Eye (tissue), 1 donor: Measurements from ENCODE around the gene MEX3D.
A peak's percentile ranks its signal among the peaks of the same experiment; 100 is the strongest.
"Not testable (repeated sequence)": the region's sequence is repeated elsewhere in the genome, so short reads cannot be mapped to it uniquely, and the experiment has no call there.

Source experiments
- DNase-seq: peaks from one replicate; pipeline ENCODE4 v3.0.0-alpha.2; 2015

Gene MEX3D

GRCh38 chr19:1533510-1534150, 34.5 kb downstream of the MEX3D start:
- DNase-seq, result no peak

GRCh38 chr19:1532003-1532402, 36.1 kb downstream of the MEX3D start:
- no peak for DNase-seq

DNA sequence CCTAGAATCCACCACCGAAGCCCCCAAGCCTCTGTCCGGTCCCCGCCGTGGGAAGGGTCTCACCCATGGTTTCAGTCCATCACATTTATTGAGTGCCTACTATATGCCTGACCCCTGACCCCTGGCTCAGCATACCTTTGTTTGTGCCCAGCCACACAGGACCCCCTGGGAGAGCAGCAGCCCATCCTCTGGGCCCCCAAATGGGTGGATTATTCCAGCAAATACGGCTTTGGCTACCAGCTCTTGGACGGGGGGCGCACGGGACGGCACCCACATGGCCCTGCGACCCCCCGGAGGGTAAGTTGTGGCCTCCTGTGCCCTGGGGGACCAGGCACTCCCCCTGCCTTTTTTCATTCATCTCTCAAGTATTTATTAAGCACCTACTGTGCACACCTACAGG, 36.5 kb downstream of the MEX3D start:
- no peak for DNase-seq

GRCh38 chr19:1530856-1531255, 37.3 kb downstream of the MEX3D start:
- DNase-seq, result not testable (repeated sequence)

GRCh38 chr19:1529430-1529816, 38.7 kb downstream of the MEX3D start:
- DNase-seq, result no peak

DNA sequence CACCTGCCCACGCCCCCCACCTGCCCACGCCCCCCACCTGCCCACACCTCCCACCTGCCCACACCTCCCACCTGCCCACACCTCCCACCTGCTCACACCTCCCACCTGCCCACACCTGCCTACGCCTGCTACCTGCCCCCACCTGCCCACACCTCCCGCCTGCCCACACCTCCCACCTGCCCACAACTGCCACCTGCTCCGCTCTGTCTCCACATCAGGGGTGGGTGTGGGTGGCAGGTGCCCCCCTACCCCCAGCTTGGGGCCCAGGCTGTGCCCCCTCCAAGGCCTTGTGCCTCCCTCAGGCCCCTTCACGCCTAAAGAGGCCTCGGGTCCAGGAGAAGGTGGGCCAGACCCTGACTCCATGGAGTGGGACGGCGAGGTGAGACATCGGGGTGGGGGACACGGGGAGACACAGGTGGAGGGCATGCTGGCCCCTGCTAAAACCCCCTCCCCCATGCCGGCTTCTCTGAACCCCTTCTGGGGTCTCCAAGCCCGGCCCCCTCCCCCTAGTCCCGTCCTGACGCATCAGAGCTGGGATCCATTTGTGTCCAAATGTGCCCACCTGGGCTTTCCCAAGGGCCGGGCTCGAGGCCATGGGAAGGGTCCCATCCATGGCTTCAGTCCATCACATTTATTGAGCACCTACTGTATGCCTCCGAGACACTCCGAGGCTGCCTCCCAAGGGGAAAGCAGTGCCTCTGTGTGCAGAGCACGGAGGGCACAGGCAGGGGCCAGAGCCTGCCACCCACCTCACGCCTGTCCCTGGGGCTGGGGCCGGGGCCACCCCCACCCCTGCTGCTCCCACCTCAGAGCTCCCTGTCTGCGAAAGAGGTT, 39.3 kb downstream of the MEX3D start:
- DNase-seq, result no peak

DNA sequence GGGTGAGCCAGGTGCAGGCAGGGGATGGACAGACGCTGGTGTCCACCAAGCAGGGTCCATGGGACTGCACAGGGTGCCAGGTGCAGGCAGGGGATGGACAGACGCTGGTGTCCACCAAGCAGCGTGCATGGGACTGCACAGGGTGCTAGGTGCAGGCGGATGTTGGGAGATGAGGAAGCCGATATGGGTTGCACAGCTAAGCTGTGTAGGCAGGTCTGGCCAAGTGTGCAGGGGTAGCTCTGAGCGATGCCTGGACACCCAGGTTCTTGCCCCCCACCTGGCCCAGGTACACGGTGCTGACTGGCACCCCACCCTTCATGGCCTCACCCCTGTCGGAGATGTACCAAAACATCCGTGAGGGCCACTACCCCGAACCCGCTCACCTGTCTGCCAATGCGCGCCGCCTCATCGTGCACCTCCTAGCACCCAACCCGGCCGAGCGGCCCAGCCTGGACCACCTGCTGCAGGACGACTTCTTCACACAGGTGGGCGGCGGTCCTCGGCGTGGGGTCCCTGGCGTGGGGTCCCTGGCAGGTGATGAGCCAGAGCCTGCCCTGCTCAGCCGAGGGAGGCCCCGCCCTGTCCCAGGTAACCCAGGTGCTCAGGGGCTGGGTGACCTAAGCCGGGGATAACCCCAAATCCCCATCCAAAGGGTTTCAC, 40.3 kb downstream of the MEX3D start:
- no peak for DNase-seq

GRCh38 chr19:1526979-1527649, 41.0 kb downstream of the MEX3D start:
- no peak for DNase-seq

DNA sequence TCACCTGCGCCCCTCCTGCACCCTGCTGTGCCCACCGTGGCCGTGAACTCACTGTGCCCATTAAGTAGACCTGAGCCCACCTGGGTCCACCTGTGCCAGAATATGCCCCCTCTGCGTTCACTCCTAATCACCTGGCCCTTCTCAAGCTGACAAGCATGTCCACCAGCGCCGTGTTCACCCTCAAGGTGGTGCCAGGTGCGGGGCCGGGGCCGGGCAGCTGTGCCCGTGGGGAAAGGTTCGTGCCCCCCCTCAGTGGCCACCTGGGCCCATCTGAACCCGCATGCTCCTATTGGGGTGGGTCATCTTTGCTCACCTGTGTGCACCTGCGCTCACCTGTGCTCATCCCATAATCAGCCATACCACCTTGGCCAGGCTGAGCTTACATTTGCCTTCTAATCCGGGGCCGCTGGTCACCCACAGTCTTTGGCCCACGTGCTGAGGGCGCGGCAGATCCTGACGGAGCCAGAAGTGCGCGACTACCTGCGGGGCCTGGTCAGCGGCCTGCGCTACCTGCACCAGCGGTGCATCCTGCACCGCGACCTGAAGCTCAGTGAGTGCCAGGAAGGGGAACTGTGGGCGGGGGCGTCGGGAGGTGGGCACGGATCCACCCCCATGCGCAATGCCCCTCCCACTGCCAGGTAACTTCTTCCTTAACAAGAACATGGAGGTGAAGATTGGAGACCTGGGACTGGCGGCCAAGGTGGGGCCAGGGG, 41.9 kb downstream of the MEX3D start:
- no peak for DNase-seq

DNA sequence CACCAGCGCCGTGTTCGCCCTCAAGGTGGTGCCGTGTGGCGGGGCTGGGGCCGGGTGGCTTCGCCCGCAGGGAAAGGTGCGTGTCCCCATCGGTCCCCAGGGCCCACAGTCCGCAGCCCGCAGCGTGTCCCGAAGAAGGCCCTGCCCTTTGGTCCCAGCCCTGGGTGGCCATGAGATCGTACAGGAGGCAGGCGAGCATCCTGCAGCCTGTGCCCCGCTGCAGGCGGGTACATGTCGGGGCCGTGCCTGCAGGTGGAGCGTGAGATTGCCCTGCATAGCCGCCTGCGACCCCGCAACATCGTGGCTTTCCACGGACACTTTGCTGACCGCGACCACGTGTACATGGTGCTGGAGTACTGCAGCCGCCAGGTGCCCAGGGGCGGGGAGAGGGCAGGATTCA, 42.8 kb downstream of the MEX3D start:
- no peak for DNase-seq

DNA sequence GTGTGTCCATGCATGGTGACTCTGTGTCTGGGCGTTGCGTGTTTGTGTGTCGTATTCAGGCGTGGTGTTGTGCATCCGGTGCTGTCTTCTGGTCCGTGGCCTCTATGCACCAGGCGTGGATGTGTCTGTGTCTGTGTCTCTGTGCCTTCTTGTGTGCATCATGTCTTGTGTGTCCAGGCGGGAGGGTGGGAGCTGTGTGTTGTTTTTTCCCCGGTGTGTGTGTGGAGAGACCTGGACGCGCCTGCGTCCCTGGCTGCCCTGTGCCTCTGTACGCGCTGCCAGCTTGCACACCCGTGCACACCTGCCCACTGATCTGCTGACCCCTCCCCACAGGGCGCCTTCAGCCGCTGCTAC, 43.2 kb downstream of the MEX3D start:
- no peak for DNase-seq

- DNase-seq, result peak; percentile 33
These were observed 43.7 kb downstream of the MEX3D start for GRCh38 chr19:1524287-1524971.

GRCh38 chr19:1523412-1524286, 44.5 kb downstream of the MEX3D start, which contains the start of gene PLK5:
Gene PLK5 (plus strand): TSS chr19:1524077. CDS start chr19:1526997, 2,920 bp downstream.
- no peak for DNase-seq

DNA sequence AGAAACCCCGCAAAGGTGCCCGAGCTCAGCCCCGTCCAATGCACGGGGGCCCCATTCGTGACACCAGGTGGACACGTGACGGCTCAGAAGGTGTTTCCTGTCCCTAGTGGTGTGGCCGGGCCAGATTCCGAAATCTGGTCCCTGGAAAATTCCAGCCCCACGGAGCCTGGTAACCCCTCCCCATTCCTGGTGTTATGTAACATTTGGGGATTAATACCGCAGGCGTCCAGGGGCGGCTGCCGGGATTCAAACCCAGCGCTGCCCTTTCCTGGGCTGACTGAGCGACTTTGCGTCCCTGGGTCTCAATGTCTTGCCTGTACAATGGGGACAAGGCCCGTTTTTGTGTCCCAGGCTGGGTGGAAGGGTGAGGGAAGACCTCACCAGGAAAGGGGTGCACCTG, 45.3 kb downstream of the MEX3D start:
- DNase-seq, result no peak

DNA sequence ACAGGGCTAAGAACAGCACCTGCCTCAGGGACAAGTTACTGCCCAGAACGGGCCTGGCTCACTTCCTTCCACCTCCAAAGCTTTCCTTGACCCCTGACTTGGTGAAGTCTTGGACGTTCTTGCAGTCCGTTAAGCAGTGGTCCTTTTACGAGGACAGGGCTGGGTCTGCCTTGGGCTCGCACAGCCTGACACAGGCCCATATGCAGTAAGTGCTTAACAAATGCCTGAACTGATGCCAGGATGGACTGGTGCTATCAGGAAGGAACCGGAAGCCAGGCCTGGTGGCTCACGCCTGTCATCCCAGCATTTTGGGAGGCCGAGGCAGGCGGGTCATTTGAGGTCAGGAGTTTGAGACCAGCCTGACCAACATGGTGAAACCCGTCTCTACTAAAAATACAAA, 46.1 kb downstream of the MEX3D start:
- no peak for DNase-seq

- peak; percentile 35 for DNase-seq
These were observed 46.5 kb downstream of the MEX3D start for GRCh38 chr19:1521636-1522035.

DNA sequence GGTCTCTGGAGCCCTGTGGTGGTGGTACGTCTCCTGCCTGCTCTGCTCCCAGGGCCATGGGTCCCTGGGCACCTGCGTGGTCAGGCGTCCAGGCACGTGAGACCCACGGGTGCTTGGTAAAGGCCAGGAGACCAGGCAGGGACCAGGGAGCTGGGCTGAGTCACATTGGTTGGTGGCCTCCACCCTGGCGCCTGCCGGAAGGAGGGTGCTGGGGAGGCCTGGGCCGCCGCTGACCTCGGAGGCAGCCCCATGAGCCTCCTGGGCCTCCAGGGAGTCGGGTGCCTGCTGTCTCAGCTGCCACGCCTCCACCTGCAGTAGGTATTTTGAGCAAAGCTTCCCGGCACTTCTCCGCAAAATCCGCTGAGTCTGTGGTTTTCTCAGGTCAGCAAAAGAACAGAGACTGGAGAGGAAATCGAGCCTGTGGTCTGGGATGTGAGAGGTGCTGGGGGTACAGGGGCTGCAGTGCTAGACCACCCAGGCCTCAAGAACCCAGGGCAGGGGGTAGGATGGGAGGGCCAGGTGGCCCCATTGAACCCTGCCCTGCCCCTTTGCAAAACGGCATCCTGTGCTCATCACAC, 47.8 kb downstream of the MEX3D start:
- no peak for DNase-seq

GRCh38 chr19:1519802-1520201, 48.3 kb downstream of the MEX3D start:
- DNase-seq, result not testable (repeated sequence)

DNA sequence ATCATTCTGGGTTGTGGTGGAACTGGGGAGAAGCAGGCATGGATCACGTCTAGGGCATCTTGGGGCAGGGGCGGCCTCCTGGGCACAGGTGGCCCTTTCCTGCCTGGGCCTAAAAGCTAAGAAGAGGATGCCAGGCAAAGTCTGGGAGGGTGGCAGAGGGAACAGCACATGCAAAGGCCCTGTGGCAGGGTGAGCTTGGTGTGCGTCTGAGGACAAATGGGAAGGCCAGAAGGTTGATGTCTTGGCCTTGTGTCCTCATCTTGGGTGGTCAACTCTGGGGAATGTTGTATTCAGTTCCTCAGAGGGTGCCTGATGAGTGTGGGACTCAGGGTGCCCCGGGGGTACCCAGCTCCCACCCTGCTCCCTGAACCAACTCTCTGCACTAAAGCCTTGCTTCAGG, 49.7 kb downstream of the MEX3D start:
- no peak for DNase-seq

GRCh38 chr19:1516395-1516753, 51.8 kb downstream of the MEX3D start:
- no peak for DNase-seq
